RWPE2 (cell line): ENCODE results near the gene FHIT.

Experiments used
- ATAC-seq: fragments of 200-7000 bp; cut with Tn5 transposase; 3 replicates; pipeline ENCODE4 v1.9.1; 2021; ENCODE audit warnings: low read depth
- DNase-seq: peaks from one replicate; pipeline ENCODE4 v3.0.0-alpha.2; 2020; ENCODE audit warnings: low spot score
- H3K27ac ChIP-seq: fragments of 450-650 bp; 2 replicates; pipeline ENCODE4 v1.5.1; 2017; ENCODE audit warnings: mild to moderate bottlenecking; ENCODE audit not compliant: poor library complexity, severe bottlenecking
- H3K27me3 ChIP-seq: fragments of 250-450 bp; sonication (Bioruptor Pico); 2 replicates; pipeline ENCODE4 v1.5.1; 2021; ENCODE audit warnings: mild to moderate bottlenecking, moderate library complexity; ENCODE audit not compliant: insufficient read depth, poor library complexity, severe bottlenecking
- H3K36me3 ChIP-seq: fragments of 250-450 bp; sonication (Bioruptor Pico); 2 replicates; pipeline ENCODE4 v1.5.1; 2020; ENCODE audit warnings: low read depth, mild to moderate bottlenecking, moderate library complexity
- H3K4me1 ChIP-seq: fragments of 250-450 bp; sonication (Bioruptor Pico); 2 replicates; pipeline ENCODE4 v1.5.1; 2021; ENCODE audit warnings: mild to moderate bottlenecking, moderate library complexity; ENCODE audit not compliant: insufficient read depth, poor library complexity, severe bottlenecking
- H3K4me3 ChIP-seq: fragments of 250-450 bp; sonication (Bioruptor Pico); 2 replicates; pipeline ENCODE4 v1.5.1; 2021; ENCODE audit warnings: mild to moderate bottlenecking, moderate library complexity; ENCODE audit not compliant: severe bottlenecking
- H3K9me3 ChIP-seq: fragments of 250-450 bp; sonication (Bioruptor Pico); 2 replicates; pipeline ENCODE4 v1.5.1; 2021; ENCODE audit warnings: mild to moderate bottlenecking, moderate library complexity; ENCODE audit not compliant: severe bottlenecking
- CTCF ChIP-seq: fragments of 450-650 bp; IDR thresholded peaks from one replicate; pipeline ENCODE4 v1.5.1; 2017; ENCODE audit warnings: mild to moderate bottlenecking, moderate library complexity; ENCODE audit not compliant: poor library complexity, severe bottlenecking

FHIT gene

GRCh38 chr3:60912876-60913275 lies 338.4 kb downstream of the FHIT start:
- H3K27me3 ChIP-seq: no peaks in the 10 kb centered on the region
- TF ChIP-seq CTCF: no peak
- DNase-seq (no peak), ATAC-seq (peak; percentile 25; the same call in 1 of the 3 replicates)
- no peak overlapping the region for H3K27ac ChIP-seq
- no peaks in the 10 kb centered on the region for H3K9me3 ChIP-seq
- no peaks in the 10 kb centered on the region for H3K36me3 ChIP-seq
- H3K4me1 ChIP-seq: no peaks in the 10 kb centered on the region
- no peak overlapping the region for H3K4me3 ChIP-seq

GRCh38 chr3:60912142-60912541 lies 339.1 kb downstream of the FHIT start:
- Histone ChIP-seq H3K9me3 (no peaks in the 10 kb centered on the region), H3K4me3 (no peak overlapping the region), H3K36me3 (no peaks in the 10 kb centered on the region), H3K4me1 (no peaks in the 10 kb centered on the region), H3K27ac (no peak overlapping the region), H3K27me3 (no peaks in the 10 kb centered on the region)
- ATAC-seq: peak; percentile 42; the same call in 1 of the 3 replicates
- TF ChIP-seq CTCF: no peak
- no peak for DNase-seq

GRCh38 chr3:60909526-60909925 lies 341.7 kb downstream of the FHIT start:
- H3K9me3 ChIP-seq: no peaks in the 10 kb centered on the region
- no peaks in the 10 kb centered on the region for H3K27me3 ChIP-seq
- no peaks in the 10 kb centered on the region for H3K4me1 ChIP-seq
- no peaks in the 10 kb centered on the region for H3K36me3 ChIP-seq
- no peak; the same call in 2 of the 3 replicates for ATAC-seq
- no peak overlapping the region for H3K4me3 ChIP-seq
- DNase-seq: no peak
- H3K27ac ChIP-seq: no peak overlapping the region
- no peak for TF ChIP-seq CTCF

GRCh38 chr3:60906283-60906682 lies 345.0 kb downstream of the FHIT start:
- Histone ChIP-seq H3K27ac (no peak overlapping the region), H3K4me1 (no peaks in the 10 kb centered on the region), H3K4me3 (no peak overlapping the region), H3K9me3 (no peaks in the 10 kb centered on the region), H3K27me3 (no peaks in the 10 kb centered on the region), H3K36me3 (no peaks in the 10 kb centered on the region)
- no peak for ATAC-seq
- TF ChIP-seq CTCF: no peak
- DNase-seq: no peak

GRCh38 chr3:60898321-60898720 lies 352.9 kb downstream of the FHIT start:
- H3K4me1 ChIP-seq: no peaks in the 10 kb centered on the region
- ATAC-seq: no peak

More at GRCh38 chr3:60898321-60898720, 352.9 kb downstream of the FHIT start:
- no peak for TF ChIP-seq CTCF
- DNase-seq: no peak
- Histone ChIP-seq H3K36me3 (no peaks in the 10 kb centered on the region), H3K27ac (no peak overlapping the region), H3K9me3 (no peaks in the 10 kb centered on the region), H3K4me3 (no peak overlapping the region), H3K27me3 (no peaks in the 10 kb centered on the region)
